ENCODE results near the gene NRXN3.

GRCh38 chr14:78222746-78223145 is 52.6 kb downstream of the NRXN3 start:
- TF ChIP-seq TBX3 (IDR thresholded peaks at IDR 0.05; ENCODE audit: borderline replicate concordance) (no peak), JUND (CRISPR knock-in tag; IDR thresholded peaks at IDR 0.05) (no peak), ZNF883 (CRISPR knock-in tag; IDR thresholded peaks at IDR 0.05; ENCODE audit: not compliant biosample characterization) (no peak), ZNF276 (CRISPR knock-in tag; IDR thresholded peaks at IDR 0.05; ENCODE audit: low read depth) (no peak), SMARCE1 (IDR thresholded peaks at IDR 0.05; ENCODE audit: borderline replicate concordance) (no peak), SMAD9 (CRISPR knock-in tag; IDR thresholded peaks at IDR 0.05) (no peak), ZNF256 (CRISPR knock-in tag; conservative IDR thresholded peaks at IDR 0.05) (no peak), TAF1 (CRISPR knock-in tag; IDR thresholded peaks at IDR 0.05) (no peak)

All from HepG2 (cell line).